Endodermal cell (in vitro differentiated cells): ENCODE measurements around the gene ARV1. TPM values are rescaled to one million over a fixed set of nuclear protein-coding genes. Genes with fewer than 3 reads are reported as not detected.
A peak's percentile ranks its signal among the peaks of the same experiment; 100 is the strongest.

Experiments
- DNase-seq: peaks from one replicate; pipeline ENCODE4 v3.0.0-alpha.2; 2017
- H3K27ac ChIP-seq: 2 replicates; pipeline ENCODE4 v1.5.1; 2013; ENCODE audit warnings: mild to moderate bottlenecking, low read depth, low read length, moderate library complexity
- H3K27me3 ChIP-seq: 2 replicates; pipeline ENCODE4 v1.6.1; 2013; ENCODE audit warnings: mild to moderate bottlenecking, low read length, moderate library complexity; ENCODE audit not compliant: insufficient read depth, control insufficient read depth, poor library complexity, severe bottlenecking
- H3K36me3 ChIP-seq: 2 replicates; pipeline ENCODE4 v1.7.0; 2013; ENCODE audit warnings: mild to moderate bottlenecking, low read length, moderate library complexity; ENCODE audit not compliant: control insufficient read depth, insufficient read depth
- H3K4me1 ChIP-seq: one replicate; pipeline ENCODE4 v1.7.0; 2013; ENCODE audit warnings: low read length; ENCODE audit not compliant: control insufficient read depth, insufficient read depth
- H3K4me3 ChIP-seq: 2 replicates; pipeline ENCODE4 v1.5.1; 2013; ENCODE audit warnings: mild to moderate bottlenecking, low read length, moderate library complexity
- H3K9ac ChIP-seq: 2 replicates; pipeline ENCODE4 v1.6.1; 2013; ENCODE audit warnings: mild to moderate bottlenecking, low read length, moderate library complexity; ENCODE audit not compliant: poor library complexity, severe bottlenecking; ENCODE audit errors: extremely low read depth
- H3K9me3 ChIP-seq: 2 replicates; pipeline ENCODE4 v1.6.1; 2013; ENCODE audit warnings: mild to moderate bottlenecking, low read length, moderate library complexity; ENCODE audit not compliant: control insufficient read depth
- H3K27ac Mint-ChIP-seq: 2 replicates; pipeline ENCODE4 v1.8.0; 2020; ENCODE audit warnings: mixed read lengths
- H3K27me3 Mint-ChIP-seq: 2 replicates; pipeline ENCODE4 v1.8.0; 2021; ENCODE audit warnings: mild to moderate bottlenecking, mixed read lengths; ENCODE audit not compliant: insufficient read depth
- H3K36me3 Mint-ChIP-seq: 2 replicates; pipeline ENCODE4 v1.8.0; 2020; ENCODE audit warnings: low read depth, mixed read lengths
- H3K4me1 Mint-ChIP-seq: 2 replicates; pipeline ENCODE4 v1.8.0; 2020; ENCODE audit warnings: mixed read lengths
- H3K4me3 Mint-ChIP-seq: 2 replicates; pipeline ENCODE4 v1.8.0; 2020; ENCODE audit warnings: mild to moderate bottlenecking, moderate library complexity, mixed read lengths
- H3K9me3 Mint-ChIP-seq: 2 replicates; pipeline ENCODE4 v1.8.0; 2020; ENCODE audit warnings: mild to moderate bottlenecking, mixed read lengths
- WGBS, 2 experiments: methylation state at CpG; one replicate each; pipeline versions ENCODE4 v1.1.5 to v1.1.7; 2013; ENCODE audit warnings: missing lambda C conversion rate in 2 of 2, mixed read lengths in 1 of 2; ENCODE audit not compliant: insufficient coverage in 1 of 2, insufficient read length in 1 of 2; 5-methylcytosine and 5-hydroxymethylcytosine counted together
- total RNA-seq, 2 donors: library from RNA; stranded (reverse); fragmentation: NEBNext Ultra II Directional in 1 of 2; extraction: Animal tissue kit (Norgen Biotek cat#: 25700) in 1 of 2; gene quantifications; 2 replicates in 1 of 2; 3 replicates in 1 of 2; pipeline ENCODE4 v1.2.1, GENCODE V29; 2021
- TF ChIP-seq, protein P1 (sequence below): fragments of 200-600 bp; sonication (generic); conservative IDR thresholded peaks from 2 replicates; pipeline ENCODE4 v1.5.0; 2021; ENCODE audit warnings: antibody characterized with exemption, mild to moderate bottlenecking

Gene ARV1
- total RNA-seq, 2 donors from 2014 or later: 8.4 to 12.5 TPM

- TF ChIP-seq, protein P1, sequence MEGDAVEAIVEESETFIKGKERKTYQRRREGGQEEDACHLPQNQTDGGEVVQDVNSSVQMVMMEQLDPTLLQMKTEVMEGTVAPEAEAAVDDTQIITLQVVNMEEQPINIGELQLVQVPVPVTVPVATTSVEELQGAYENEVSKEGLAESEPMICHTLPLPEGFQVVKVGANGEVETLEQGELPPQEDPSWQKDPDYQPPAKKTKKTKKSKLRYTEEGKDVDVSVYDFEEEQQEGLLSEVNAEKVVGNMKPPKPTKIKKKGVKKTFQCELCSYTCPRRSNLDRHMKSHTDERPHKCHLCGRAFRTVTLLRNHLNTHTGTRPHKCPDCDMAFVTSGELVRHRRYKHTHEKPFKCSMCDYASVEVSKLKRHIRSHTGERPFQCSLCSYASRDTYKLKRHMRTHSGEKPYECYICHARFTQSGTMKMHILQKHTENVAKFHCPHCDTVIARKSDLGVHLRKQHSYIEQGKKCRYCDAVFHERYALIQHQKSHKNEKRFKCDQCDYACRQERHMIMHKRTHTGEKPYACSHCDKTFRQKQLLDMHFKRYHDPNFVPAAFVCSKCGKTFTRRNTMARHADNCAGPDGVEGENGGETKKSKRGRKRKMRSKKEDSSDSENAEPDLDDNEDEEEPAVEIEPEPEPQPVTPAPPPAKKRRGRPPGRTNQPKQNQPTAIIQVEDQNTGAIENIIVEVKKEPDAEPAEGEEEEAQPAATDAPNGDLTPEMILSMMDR: no peak
- no peak for DNase-seq
- Mint-ChIP-seq H3K27ac (no peak overlapping the region), H3K4me1 (peaks cover 15% of the 10 kb centered on the region), H3K36me3 (no peaks in the 10 kb centered on the region), H3K4me3 (no peak overlapping the region), H3K27me3 (peaks cover 17% of the 10 kb centered on the region), H3K9me3 (no peaks in the 10 kb centered on the region)
- H3K4me3 ChIP-seq: no peak overlapping the region
- H3K36me3 ChIP-seq: peaks cover 20% of the 10 kb centered on the region
- H3K27ac ChIP-seq: no peak overlapping the region
- WGBS, 2 experiments: 91 to 100% methylated on average over 2 to 4 of the region's 4 CpGs
- no peaks in the 10 kb centered on the region for H3K27me3 ChIP-seq
- no peak overlapping the region for H3K9ac ChIP-seq
- peaks cover 10% of the 10 kb centered on the region for H3K4me1 ChIP-seq
- H3K9me3 ChIP-seq: no peaks in the 10 kb centered on the region
These were observed 2.5 kb upstream of the ARV1 start for GRCh38 chr1:230976360-230976759.

- peak overlapping the region; percentile 96 for H3K4me3 Mint-ChIP-seq
- H3K36me3 Mint-ChIP-seq: no peaks in the 10 kb centered on the region
- Histone ChIP-seq H3K4me3 (peak overlapping the region; percentile 89), H3K36me3 (peaks cover 20% of the 10 kb centered on the region), H3K27me3 (no peaks in the 10 kb centered on the region), H3K27ac (no peak overlapping the region), H3K9me3 (no peaks in the 10 kb centered on the region), H3K4me1 (peaks cover 10% of the 10 kb centered on the region), H3K9ac (no peak overlapping the region)
- TF ChIP-seq, protein P1: no peak
- peaks cover 15% of the 10 kb centered on the region for H3K4me1 Mint-ChIP-seq
- DNase-seq: no peak
- WGBS, 2 experiments: 88 to 90% methylated on average over 10 to 14 of the region's 14 CpGs
- no peaks in the 10 kb centered on the region for H3K9me3 Mint-ChIP-seq
- no peak overlapping the region for H3K27ac Mint-ChIP-seq
- peaks cover 17% of the 10 kb centered on the region for H3K27me3 Mint-ChIP-seq
These were observed 1.8 kb upstream of the ARV1 start for GRCh38 chr1:230976825-230977747.

GRCh38 chr1:230977761-230978490 is 968 bp upstream of the ARV1 start:
- Histone ChIP-seq H3K36me3 (peaks cover 20% of the 10 kb centered on the region), H3K9ac (no peak overlapping the region), H3K27ac (no peak overlapping the region), H3K4me1 (peaks cover 10% of the 10 kb centered on the region), H3K9me3 (no peaks in the 10 kb centered on the region), H3K4me3 (peak overlapping the region; percentile 89), H3K27me3 (no peaks in the 10 kb centered on the region)
- peak; percentile 76 for DNase-seq
- 8 to 19% methylated on average over 22 to 52 of the region's 52 CpGs for WGBS, 2 experiments
- Mint-ChIP-seq H3K27me3 (peaks cover 13% of the 10 kb centered on the region), H3K9me3 (no peaks in the 10 kb centered on the region), H3K4me1 (peaks cover 15% of the 10 kb centered on the region), H3K4me3 (peak overlapping the region; percentile 96), H3K27ac (no peak overlapping the region), H3K36me3 (no peaks in the 10 kb centered on the region)
- TF ChIP-seq, protein P1: no peak
